ENCODE results near the gene DLG5. TPM values are rescaled to one million over a fixed set of nuclear protein-coding genes. Genes with fewer than 3 reads are reported as not detected.

DLG5 gene
- polyA plus RNA-seq, 1 of the 3 experiments (the other 2 are of a cell fraction) = 31.3 TPM

GRCh38 chr10:77812741-77813140 is 113.8 kb downstream of the DLG5 start (continued):
- TF ChIP-seq MAX (IDR thresholded peaks at IDR 0.05; ENCODE audit: low read depth) (no peak), CHD2 (IDR thresholded peaks at IDR 0.05; ENCODE audit: low read length, partially characterized antibody) (no peak)
- TF ChIP-seq, protein P1, sequence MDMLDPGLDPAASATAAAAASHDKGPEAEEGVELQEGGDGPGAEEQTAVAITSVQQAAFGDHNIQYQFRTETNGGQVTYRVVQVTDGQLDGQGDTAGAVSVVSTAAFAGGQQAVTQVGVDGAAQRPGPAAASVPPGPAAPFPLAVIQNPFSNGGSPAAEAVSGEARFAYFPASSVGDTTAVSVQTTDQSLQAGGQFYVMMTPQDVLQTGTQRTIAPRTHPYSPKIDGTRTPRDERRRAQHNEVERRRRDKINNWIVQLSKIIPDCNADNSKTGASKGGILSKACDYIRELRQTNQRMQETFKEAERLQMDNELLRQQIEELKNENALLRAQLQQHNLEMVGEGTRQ (IDR thresholded peaks at IDR 0.05; ENCODE audit: borderline replicate concordance, low read depth, low read length) = no peak
- TF ChIP-seq, protein P2, sequence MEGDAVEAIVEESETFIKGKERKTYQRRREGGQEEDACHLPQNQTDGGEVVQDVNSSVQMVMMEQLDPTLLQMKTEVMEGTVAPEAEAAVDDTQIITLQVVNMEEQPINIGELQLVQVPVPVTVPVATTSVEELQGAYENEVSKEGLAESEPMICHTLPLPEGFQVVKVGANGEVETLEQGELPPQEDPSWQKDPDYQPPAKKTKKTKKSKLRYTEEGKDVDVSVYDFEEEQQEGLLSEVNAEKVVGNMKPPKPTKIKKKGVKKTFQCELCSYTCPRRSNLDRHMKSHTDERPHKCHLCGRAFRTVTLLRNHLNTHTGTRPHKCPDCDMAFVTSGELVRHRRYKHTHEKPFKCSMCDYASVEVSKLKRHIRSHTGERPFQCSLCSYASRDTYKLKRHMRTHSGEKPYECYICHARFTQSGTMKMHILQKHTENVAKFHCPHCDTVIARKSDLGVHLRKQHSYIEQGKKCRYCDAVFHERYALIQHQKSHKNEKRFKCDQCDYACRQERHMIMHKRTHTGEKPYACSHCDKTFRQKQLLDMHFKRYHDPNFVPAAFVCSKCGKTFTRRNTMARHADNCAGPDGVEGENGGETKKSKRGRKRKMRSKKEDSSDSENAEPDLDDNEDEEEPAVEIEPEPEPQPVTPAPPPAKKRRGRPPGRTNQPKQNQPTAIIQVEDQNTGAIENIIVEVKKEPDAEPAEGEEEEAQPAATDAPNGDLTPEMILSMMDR (IDR thresholded peaks at IDR 0.05) = no peak

DNA sequence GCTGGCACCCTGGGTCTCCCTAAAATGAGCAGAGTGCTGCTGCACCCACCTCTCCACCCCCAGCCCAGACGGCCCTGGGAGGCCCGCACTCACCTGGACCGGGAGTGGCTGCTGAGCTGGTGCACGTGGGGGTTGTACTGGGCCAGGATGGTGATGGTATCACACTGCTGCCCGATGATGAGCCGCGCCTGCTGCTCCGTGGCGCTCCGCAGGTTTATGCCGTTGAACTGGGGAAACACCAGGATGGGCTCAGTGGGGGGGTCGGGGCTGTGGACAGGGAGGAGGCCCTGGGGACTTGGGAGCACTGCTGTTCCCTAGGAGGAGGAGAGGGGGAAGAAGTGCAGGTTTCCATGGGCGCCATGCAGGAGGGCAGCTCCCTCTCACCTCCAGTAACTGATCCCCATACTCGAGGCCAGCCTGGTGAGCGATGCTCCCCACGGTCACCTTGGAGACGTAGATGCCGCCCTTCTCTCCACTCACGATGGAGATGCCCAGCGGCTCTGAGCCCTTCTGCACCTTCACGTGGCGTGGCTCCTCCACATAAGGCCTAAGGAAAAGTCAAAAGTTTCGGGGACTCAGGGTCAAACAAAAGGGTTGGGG is 114.6 kb downstream of the DLG5 start:
- Histone ChIP-seq H3K79me2 (ENCODE audit: insufficient read depth) (no peaks in the 10 kb centered on the region), H3K36me3 (replicated peaks in 1 of 2; ENCODE audit: control insufficient read depth in 1 of 2, insufficient read depth in 2 of 2, low read length in 1 of 2) (peaks cover 17 to 66% of the 10 kb centered on the region in 2 experiments)
- POLR2A ChIA-PET = no interaction called here

More for the DNA sequence above, 114.6 kb downstream of the DLG5 start:
- H3K4me3 ChIP-seq (ENCODE audit: low read depth in 2 of 2, low read length in 1 of 2) = no peak overlapping the region
- no peaks in the 10 kb centered on the region for H3K27me3 ChIP-seq (ENCODE audit: insufficient read depth)
- H2AFZ ChIP-seq (ENCODE audit: low read depth) = no peak overlapping the region
- H3K9me2 ChIP-seq = no peaks in the 10 kb centered on the region
- TF ChIP-seq EP300 (IDR thresholded peaks at IDR 0.05; ENCODE audit: borderline replicate concordance in 1 of 2, low read depth in 1 of 2, low read length in 1 of 2) = no peak
- no peak for TF ChIP-seq POLR2AphosphoS5 (IDR thresholded peaks at IDR 0.05; ENCODE audit: low read depth, low read length)
- TF ChIP-seq FOSL2 (IDR thresholded peaks at IDR 0.05; ENCODE audit: borderline replicate concordance, low read depth) = no peak
- TF ChIP-seq MAX (IDR thresholded peaks at IDR 0.05; ENCODE audit: low read depth) = no peak
- TF ChIP-seq USF1 (IDR thresholded peaks at IDR 0.05; ENCODE audit: borderline replicate concordance, low read depth) = no peak
- no peak for DNase-seq
- H3F3A ChIP-seq (replicated peaks; ENCODE audit: insufficient read depth) = no peaks in the 10 kb centered on the region
- 91% methylated on average over 16 of the region's 23 CpGs for WGBS (ENCODE audit: low lambda C conversion rate)
- H3K9me3 ChIP-seq = no peaks in the 10 kb centered on the region
- no peaks in the 10 kb centered on the region for H4K20me1 ChIP-seq (ENCODE audit: insufficient read depth)
- H3K27ac ChIP-seq (ENCODE audit: low read depth in 2 of 2, low read length in 1 of 2) = no peak overlapping the region
- no peak overlapping the region for H3K9ac ChIP-seq
- no peak overlapping the region for H3K4me2 ChIP-seq
- CTCF ChIA-PET = interaction anchor here (0.9 kb wide), 1 partner anchor 93 kb away, joined by 3 read pairs; no protein-coding TSS in a partner anchor
- H3K4me1 ChIP-seq (ENCODE audit: control insufficient read depth in 1 of 2, insufficient read depth in 2 of 2, low read depth in 1 of 2, low read length in 1 of 2) = no peaks in the 10 kb centered on the region
